ENCODE results near the gene AP4S1. TPM values are rescaled to one million over a fixed set of nuclear protein-coding genes. Genes with fewer than 3 reads are reported as not detected.
"Not testable (repeated sequence)": the region's sequence is repeated elsewhere in the genome, so short reads cannot be mapped to it uniquely, and the experiment has no call there.

Gene AP4S1
- 5.1 and 7.7 TPM in 2 replicates for total RNA-seq

- DNase-seq (ENCODE audit: low read depth) = no peak
- peak within 1 kb of the TSS; percentile 79 for H3K4me3 ChIP-seq (ENCODE audit: low read depth, low read length)
- no peak for TF ChIP-seq CTCF (conservative IDR thresholded peaks at IDR 0.05; ENCODE audit: low read depth, low read length)
Observed at GRCh38 chr14:31025367-31026076, at the start of gene AP4S1. TSS of gene AP4S1 (plus strand) at chr14:31025649. CDS start at chr14:31066197, 40,548 bp downstream.

- TF ChIP-seq CTCF (conservative IDR thresholded peaks at IDR 0.05; ENCODE audit: low read depth, low read length) = no peak
- DNase-seq (ENCODE audit: low read depth) = no peak
- no peak overlapping the region for H3K4me3 ChIP-seq (ENCODE audit: low read depth, low read length)
Observed at GRCh38 chr14:30977752-30978151, 47.7 kb upstream of the AP4S1 start.

GRCh38 chr14:30980106-30980704 lies 45.2 kb upstream of the AP4S1 start:
- peak; percentile 67 for TF ChIP-seq CTCF (conservative IDR thresholded peaks at IDR 0.05; ENCODE audit: low read depth, low read length)
- DNase-seq (ENCODE audit: low read depth); H3K4me3 ChIP-seq (ENCODE audit: low read depth, low read length): not testable (repeated sequence)

- TF ChIP-seq CTCF (conservative IDR thresholded peaks at IDR 0.05; ENCODE audit: low read depth, low read length) = no peak
- DNase-seq (ENCODE audit: low read depth) = no peak
- H3K4me3 ChIP-seq (ENCODE audit: low read depth, low read length) = no peak overlapping the region
Observed at GRCh38 chr14:30980980-30981379, 44.5 kb upstream of the AP4S1 start.

- no peak overlapping the region for H3K4me3 ChIP-seq (ENCODE audit: low read depth, low read length)
- TF ChIP-seq CTCF (conservative IDR thresholded peaks at IDR 0.05; ENCODE audit: low read depth, low read length) = no peak
- no peak for DNase-seq (ENCODE audit: low read depth)
Observed at GRCh38 chr14:30982533-30982932, 42.9 kb upstream of the AP4S1 start.

- no peak for DNase-seq (ENCODE audit: low read depth)
- TF ChIP-seq CTCF (conservative IDR thresholded peaks at IDR 0.05; ENCODE audit: low read depth, low read length) = no peak
- no peak overlapping the region for H3K4me3 ChIP-seq (ENCODE audit: low read depth, low read length)
Observed at GRCh38 chr14:30983858-30984257, 41.6 kb upstream of the AP4S1 start.

- no peak for TF ChIP-seq CTCF (conservative IDR thresholded peaks at IDR 0.05; ENCODE audit: low read depth, low read length)
- H3K4me3 ChIP-seq (ENCODE audit: low read depth, low read length) = no peak overlapping the region
- no peak for DNase-seq (ENCODE audit: low read depth)
Observed at GRCh38 chr14:30985796-30986195, 39.7 kb upstream of the AP4S1 start.

Data from epithelial cell of proximal tubule (primary cell).